Esophagus mucosa (tissue), 1 donor: Measurements from ENCODE around the gene NCKIPSD. TPM values are rescaled to one million over a fixed set of nuclear protein-coding genes. Genes with fewer than 3 reads are reported as not detected.
A peak's percentile ranks its signal among the peaks of the same experiment; 100 is the strongest.
"Not testable (repeated sequence)": the region's sequence is repeated elsewhere in the genome, so short reads cannot be mapped to it uniquely, and the experiment has no call there.

Source experiments
- ATAC-seq: fragments of 200-7000 bp; cut with Tn5 transposase; one replicate; pipeline ENCODE4 v1.9.1; 2020
- total RNA-seq: library from RNA; stranded (reverse); gene quantifications from one replicate; pipeline ENCODE4 v1.2.4, GENCODE V29; 2023
- donor health status: DM: yes; HTN: yes; CAD: no.

NCKIPSD gene
- total RNA-seq, result 12.6 TPM

- peak; percentile 92 for ATAC-seq
Observed at GRCh38 chr3:48685603-48686511, at the start of gene NCKIPSD. Gene NCKIPSD (minus strand): TSS chr3:48685915. CDS start chr3:48685807, 108 bp downstream.

DNA sequence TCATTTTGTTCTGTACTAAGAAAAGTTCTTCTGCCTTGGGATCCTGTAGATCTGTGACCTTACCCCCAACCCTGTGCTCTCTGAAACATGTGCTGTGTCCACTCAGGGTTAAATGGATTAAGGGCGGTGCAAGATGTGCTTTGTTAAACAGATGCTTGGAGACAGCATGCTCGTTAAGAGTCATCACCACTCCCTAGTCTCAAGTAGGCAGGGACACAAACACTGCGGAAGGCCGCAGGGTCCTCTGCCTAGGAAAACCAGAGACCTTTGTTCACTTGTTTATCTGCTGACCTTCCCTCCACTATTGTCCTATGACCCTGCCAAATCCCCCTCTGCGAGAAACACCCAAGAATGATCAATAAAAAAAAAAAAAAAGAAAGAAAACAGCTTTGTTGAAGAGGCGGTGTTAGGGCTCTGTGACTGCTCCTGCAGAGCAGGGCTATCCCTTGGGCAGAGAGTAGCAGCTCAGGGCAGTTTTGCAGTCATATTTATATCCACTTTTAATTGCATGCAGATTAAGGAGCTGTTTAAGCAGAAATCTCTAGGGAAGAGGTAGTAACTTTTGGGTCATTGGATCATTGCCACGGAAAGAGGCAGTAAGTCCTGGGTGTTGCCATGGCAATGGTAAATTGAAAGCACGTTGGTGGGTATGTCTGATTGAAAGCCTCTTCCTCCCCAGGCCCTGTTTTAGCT is 49.5 kb upstream of the NCKIPSD start:
- not testable (repeated sequence) for ATAC-seq

- not testable (repeated sequence) for ATAC-seq
Observed at GRCh38 chr3:48734541-48734940, 48.8 kb upstream of the NCKIPSD start.

GRCh38 chr3:48733752-48734518 is 48.2 kb upstream of the NCKIPSD start:
- ATAC-seq, result not testable (repeated sequence)

- no peak for ATAC-seq
Observed at GRCh38 chr3:48727511-48727910, 41.8 kb upstream of the NCKIPSD start.

DNA sequence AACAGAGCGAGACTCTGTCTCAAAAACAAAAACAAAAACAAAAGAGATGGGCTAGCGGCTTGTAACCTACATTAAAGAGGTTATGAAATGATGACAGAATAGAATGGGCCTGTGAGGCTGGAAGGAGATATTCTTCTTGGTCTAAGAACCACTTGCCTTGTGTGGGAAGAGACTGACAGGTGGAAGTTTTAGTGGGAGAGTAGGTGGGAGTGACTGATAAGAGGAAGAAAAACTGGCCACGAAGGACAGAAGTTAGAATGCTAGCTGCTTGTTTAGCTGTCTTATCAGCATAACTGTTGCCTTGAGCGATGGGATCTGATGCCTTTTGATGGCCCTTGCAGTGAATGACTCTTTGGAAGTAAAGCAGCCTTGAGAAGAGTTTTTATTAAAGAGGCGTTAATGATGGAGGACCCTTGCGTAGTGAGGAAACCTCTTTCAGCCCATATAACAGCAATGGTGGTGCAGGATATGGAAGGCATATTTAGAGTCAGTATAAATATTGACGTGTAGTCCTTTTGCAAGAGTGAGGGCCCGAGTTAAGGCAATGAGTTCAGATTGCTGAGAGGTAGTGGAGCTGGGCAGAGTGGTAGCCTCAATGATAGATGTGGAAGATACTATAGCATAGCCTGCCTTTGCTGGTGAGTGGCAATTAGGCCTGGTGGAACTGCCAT is 39.6 kb upstream of the NCKIPSD start:
- not testable (repeated sequence) for ATAC-seq

DNA sequence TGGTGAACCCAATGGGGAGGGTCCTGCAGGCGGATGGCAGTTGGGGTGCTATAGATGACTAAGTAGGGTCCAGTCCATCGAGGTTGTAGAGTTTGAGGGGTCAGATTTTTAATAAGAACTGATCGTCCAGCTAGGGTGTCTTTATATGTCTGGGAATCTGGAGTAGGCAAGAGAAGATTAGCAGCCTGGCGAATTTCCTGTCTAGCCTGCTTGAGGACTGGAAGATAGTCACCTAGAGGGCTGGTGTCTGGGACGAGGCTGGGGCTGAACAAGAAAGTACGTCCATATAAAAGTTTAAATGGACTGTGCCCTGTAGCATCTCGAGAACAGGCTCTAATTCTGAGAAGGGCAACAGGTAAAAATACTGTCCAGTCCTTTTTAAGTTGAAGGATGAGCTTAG is 38.0 kb upstream of the NCKIPSD start:
- ATAC-seq, result no peak

GRCh38 chr3:48723293-48723692 is 37.6 kb upstream of the NCKIPSD start:
- ATAC-seq, result not testable (repeated sequence)

GRCh38 chr3:48716982-48717746 is 31.4 kb upstream of the NCKIPSD start, which contains the start of gene IP6K2:
Gene IP6K2 (minus strand): TSS chr3:48717221. CDS start chr3:48695291, 21,930 bp downstream.
- ATAC-seq, result peak; percentile 98

- no peak for ATAC-seq
Observed at GRCh38 chr3:48716508-48716981, 30.8 kb upstream of the NCKIPSD start.

GRCh38 chr3:48715174-48715800 is 29.6 kb upstream of the NCKIPSD start:
- ATAC-seq, result no peak

DNA sequence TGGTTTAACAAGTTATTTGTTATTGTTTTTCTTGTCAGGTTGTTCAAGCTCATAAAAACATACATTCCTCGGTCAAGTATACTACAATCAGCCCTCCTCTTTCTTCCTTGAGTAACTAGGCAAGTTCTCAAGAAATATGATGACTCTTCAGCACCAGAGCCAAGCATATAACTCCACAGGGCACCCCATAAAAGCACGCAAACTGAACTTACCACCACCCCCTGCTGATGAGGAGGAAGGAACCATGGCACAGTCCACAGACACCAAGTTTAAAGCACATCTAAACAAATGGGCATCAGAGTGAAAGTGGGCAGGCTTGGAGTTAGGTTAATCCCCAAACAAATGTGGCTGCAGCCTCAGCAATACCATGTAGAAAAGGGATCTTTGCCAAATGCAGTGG is 26.0 kb upstream of the NCKIPSD start:
- no peak for ATAC-seq

GRCh38 chr3:48709051-48709461 is 23.3 kb upstream of the NCKIPSD start:
- ATAC-seq, result peak; percentile 94

GRCh38 chr3:48708481-48708889 is 22.8 kb upstream of the NCKIPSD start:
- peak; percentile 66 for ATAC-seq

DNA sequence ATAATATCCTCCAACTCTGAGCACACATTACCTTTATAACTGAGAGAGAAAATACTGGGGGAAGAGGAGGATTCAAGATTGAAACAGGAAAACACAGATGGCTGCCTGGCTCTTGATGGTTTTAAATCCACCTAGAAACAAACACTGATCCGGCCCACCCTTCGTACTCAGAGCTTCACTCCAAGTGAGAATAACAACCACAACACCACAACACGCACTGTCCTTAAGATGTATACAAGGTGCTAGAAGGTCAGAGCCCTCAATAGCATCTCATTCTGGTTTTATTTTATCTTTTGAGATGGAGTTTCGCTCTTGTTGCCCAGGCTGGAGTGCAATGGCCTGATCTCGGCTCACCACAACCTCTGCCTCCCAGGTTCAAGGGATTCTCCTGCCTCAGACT is 21.4 kb upstream of the NCKIPSD start:
- no peak for ATAC-seq

GRCh38 chr3:48702320-48702920 is 16.7 kb upstream of the NCKIPSD start:
- ATAC-seq, result no peak

DNA sequence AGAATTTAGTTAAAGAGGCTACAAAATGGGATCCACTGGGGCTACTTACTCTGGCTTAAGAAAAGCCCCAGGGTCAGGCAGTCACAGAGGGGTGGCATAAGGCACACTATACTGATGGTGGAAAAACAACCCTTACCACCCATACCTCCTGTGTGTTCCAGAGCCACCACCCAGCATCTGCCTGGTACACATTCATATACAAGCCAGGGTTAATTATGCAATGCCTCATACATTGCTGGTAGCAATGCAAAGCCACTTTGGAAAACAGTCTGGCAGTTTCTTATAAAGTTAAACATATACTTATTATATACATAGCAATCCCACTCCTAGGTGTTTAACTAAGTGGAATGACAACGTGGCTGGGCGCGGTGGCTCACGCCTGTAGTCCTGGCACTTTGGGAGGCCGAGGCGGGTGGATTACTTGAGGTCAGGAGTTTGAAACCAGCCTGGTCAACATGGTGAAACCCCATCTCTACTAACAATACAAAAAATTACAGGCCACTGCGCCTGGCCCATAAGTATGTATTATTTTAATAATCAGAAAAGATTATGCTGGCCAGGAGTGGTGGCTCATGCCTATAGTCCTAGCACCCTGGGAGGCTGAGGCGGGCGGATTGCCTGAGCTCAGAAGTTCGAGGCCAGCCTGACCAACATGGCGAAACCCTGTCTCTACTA is 15.2 kb upstream of the NCKIPSD start:
- no peak for ATAC-seq

- no peak for ATAC-seq
Observed at GRCh38 chr3:48698891-48699290, 13.2 kb upstream of the NCKIPSD start.

DNA sequence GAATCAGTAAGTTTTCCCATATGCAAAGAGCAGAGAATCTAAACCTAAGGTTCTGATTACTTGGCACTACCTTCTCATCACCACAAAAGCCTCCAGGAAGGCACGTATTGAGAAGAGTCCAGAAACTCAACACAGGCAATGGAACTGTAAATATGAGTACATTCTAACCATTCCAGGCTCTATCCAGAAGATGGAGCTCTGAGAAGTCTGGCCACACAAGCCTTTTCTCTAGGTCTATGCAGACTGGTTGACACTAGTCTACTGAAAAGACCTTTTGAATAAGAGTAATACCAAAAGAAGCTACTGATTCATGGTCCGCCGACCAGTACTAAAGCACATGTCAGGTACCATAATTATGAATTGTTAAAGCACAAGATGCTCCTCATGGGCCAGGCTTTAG is 12.2 kb upstream of the NCKIPSD start:
- ATAC-seq, result peak; percentile 14

DNA sequence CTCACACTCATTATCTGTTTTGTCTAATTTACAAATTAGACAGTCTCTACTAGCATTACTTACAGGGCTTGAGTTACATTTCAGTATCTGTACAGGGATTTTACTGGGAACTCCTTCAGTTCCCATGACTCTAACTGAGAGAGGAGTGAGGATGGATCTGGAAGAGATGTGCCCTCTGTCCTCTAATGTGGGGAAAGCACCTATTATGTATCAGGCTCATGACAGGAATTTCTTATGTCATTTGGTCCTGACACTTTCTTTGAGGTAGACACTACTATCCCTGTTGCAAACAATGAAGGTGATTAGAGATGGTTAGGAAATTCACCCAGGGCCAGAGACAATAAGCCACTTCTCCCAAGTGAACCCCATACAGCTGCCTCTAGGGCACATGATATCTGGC is 10.9 kb upstream of the NCKIPSD start:
- no peak for ATAC-seq
